HG03520 (cell line): ENCODE data around the gene ACKR3.
A peak's percentile ranks its signal among the peaks of the same experiment; 100 is the strongest.

Source experiments
- ATAC-seq: cut with Tn5 transposase; IDR thresholded peaks from one replicate; pipeline ENCODE4 v1.9.1; 2021; ENCODE audit warnings: mild to moderate bottlenecking, moderate library complexity; ENCODE audit not compliant: unreplicated experiment

The ACKR3 gene

GRCh38 chr2:236569573-236569973 is at the start of gene ACKR3:
Gene ACKR3 (plus strand): TSS chr2:236569825. CDS start chr2:236580466, 10,641 bp downstream.
- ATAC-seq = peak; percentile 74

- no peak for ATAC-seq
Observed at GRCh38 chr2:236521556-236521955, 48.1 kb upstream of the ACKR3 start.

DNA sequence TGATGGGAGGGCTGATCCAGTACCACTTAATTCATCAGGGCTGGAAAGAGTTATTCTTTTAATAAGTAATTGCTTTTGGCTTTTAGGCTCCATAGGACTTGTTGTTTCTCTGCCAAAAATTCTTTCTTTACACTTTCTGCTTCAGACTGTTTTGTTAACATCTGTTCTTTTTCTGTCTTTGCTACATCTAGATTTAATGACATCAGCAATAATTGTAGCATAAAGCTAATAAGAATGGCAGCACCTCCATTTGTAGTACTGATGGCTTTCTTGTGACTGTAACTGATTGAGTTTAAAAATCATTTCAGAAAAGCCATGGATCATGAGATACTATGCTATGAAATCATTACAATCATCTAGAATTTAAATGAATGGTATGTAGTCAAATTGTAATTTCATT is 46.4 kb upstream of the ACKR3 start:
- ATAC-seq = no peak

GRCh38 chr2:236525411-236525997 is 44.1 kb upstream of the ACKR3 start:
- ATAC-seq = no peak

GRCh38 chr2:236526455-236527158 is 43.0 kb upstream of the ACKR3 start:
- ATAC-seq = no peak

GRCh38 chr2:236527159-236527630 is 42.4 kb upstream of the ACKR3 start:
- no peak for ATAC-seq

- ATAC-seq = no peak
Observed at GRCh38 chr2:236529606-236530005, 40.0 kb upstream of the ACKR3 start.

- ATAC-seq = no peak
Observed at GRCh38 chr2:236530512-236530911, 39.1 kb upstream of the ACKR3 start.

- ATAC-seq = no peak
Observed at GRCh38 chr2:236531195-236531594, 38.4 kb upstream of the ACKR3 start.

- ATAC-seq = no peak
Observed at GRCh38 chr2:236531996-236532395, 37.6 kb upstream of the ACKR3 start.

DNA sequence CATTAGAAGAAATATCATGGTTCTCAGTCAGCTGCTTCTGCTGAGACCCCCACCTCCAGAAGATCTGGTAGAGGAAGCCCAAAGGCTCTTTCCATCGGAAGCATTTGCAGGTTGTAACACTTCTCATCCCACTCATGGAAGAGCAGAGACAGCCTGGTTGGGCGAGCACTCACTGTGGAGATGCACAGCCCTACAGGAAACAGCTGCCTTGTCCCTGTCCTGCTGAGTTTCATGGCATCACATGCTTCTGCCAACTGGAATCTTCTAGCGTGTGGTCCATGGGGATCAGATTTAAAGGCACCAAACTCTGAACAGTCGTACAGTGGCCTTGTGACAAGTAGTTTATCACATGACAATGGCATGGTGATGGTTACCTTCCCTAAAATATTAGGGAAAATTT is 36.3 kb upstream of the ACKR3 start:
- ATAC-seq = no peak

DNA sequence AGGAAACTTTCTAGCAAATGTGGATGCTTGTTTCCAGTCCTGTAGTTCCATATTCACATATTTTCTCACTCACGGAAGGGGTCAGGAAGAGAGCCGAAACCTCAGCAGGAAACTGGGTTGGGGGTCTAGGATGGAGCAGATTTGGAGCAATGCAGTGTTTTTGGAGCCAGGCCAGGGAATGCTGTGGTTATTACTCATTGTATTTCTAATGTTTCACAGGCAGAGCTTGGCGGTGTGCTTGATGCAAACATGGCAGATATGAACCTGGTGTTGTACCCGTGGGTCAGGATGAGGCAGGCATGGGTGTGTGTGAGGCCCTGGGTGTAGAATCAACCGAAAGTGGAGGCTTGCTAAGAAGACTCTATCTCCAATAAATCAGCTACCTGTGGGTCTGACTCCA is 34.6 kb upstream of the ACKR3 start:
- ATAC-seq = no peak

GRCh38 chr2:236536727-236537398 is 32.8 kb upstream of the ACKR3 start:
- ATAC-seq = no peak

- ATAC-seq = no peak
Observed at GRCh38 chr2:236538242-236538641, 31.4 kb upstream of the ACKR3 start.

DNA sequence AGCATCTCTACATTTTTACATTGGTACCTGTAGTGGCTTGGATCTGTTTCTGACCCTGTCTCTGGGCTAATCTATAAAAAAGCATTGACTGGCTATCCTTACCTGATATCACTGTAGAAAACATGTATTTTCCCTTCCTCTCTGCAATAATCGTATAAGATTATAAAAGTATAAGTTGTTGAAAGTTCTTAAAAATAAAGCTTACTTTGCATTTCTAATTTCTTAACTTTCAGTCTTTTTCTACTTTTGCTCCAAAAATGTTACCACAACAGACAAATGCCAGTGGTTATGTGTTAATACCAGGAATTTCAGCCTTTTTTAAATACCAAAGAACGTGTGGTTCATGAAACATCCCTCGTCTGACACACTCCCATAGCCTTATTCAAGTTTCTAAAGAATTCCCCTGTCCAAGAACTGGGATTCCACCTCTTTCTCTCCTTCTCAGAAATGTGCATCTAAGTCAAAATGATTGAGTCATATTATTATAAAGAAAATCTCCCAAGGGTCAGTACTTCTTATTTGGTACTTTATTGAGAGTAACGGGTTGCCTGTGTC is 28.5 kb upstream of the ACKR3 start:
- no peak for ATAC-seq

- no peak for ATAC-seq
Observed at GRCh38 chr2:236544362-236544761, 25.3 kb upstream of the ACKR3 start.

GRCh38 chr2:236545248-236545658 is 24.4 kb upstream of the ACKR3 start:
- ATAC-seq = no peak

- peak; percentile 48 for ATAC-seq
Observed at GRCh38 chr2:236545814-236546480, 23.7 kb upstream of the ACKR3 start.

- ATAC-seq = no peak
Observed at GRCh38 chr2:236546561-236547002, 23.0 kb upstream of the ACKR3 start.

DNA sequence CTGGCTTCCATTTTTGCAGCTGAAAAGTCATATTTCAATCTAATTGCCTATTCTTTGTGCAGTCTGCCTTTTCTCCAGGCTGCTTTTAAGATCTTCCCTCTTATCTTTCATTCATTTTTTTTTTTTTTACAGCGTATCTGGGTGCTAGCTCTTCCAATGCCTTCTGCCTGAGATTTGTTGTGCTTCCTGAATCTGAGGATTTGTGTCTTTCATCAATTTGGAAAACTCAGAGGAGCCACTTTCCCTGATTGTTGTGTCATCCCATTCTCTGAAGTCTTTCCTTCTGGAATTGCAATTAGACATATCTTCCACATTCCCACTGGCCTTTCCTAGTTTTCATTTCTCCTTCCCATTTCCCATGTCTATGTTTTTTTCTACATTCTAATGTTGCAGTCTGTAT is 21.9 kb upstream of the ACKR3 start:
- ATAC-seq = no peak
